GM12874 (cell line): ENCODE measurements around the gene PTPN20.

ENCODE experiments used
- CTCF ChIP-seq: IDR thresholded peaks from 2 replicates; pipeline ENCODE4 v1.5.1; 2011; ENCODE audit warnings: low read depth, mild to moderate bottlenecking, control low read depth, low read length, moderate library complexity; ENCODE audit not compliant: insufficient read depth

The PTPN20 gene

DNA sequence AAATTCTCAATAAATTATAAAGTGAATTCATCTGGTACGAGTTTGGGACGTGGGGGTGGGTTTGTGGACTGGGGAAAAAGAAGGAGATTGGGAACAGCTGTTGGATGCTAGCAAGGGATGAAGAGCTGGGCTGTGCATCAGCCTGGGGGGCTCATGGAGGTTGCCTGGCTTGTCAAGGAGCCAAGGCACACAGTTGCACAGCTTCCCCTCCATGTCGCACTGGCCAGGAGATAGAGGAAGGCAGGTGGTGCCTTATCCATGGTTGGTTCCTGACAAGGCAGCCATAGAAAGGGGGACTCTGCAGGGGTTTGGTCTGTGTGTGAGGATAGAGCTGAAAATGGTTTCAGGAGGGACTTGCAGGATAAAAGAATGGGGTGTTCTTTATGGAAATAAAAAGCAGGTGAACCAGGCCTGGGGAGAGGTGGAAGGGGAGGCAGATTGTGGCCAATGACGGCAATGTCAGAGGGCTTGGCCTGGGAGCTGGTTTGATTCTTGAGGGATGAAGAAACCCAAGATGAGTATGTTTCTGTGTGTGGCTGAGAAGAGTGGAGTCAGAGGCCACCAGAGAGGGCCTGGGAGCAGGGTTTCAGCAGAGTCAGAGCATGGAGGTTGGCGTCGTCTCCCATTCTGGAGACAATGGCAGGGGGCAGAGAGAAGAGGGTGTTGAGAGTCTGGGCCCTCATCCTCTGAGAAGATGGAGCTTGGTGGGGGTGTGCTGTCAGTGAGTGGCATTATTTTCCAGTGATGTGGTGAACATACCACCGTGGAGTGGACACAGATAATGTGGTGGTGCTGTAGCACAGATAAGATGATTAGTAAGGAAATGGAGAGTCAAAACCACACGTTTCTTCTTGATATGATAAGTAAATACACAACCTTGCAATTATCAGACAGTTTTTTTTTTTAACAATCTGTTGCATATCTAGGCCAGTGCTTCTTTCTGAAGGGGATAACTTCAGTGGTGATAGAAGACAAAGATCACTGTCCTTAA is 108.2 kb downstream of the PTPN20 start:
- no peak for TF ChIP-seq CTCF

GRCh38 chr10:47020471-47020870 is 109.2 kb downstream of the PTPN20 start:
- no peak for TF ChIP-seq CTCF

DNA sequence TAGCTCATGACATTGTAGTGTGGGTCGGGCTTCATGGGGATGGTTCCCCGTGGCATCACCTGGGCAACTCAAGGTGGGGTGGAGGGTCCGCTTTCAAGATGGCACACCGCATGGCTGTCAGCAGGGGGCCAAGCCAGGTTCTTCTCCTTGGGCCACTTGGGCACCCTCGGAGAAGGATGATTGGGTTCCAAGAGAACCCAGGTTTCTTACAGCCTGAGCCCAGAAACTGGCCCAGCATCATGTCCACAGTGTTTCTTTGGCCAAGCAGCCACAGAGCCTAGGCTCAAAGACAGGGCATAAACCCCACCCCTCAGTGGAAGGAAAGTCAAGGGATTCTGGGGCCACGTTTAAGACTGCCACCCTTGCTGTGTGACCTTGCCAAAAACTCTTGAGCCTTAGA is 110.6 kb downstream of the PTPN20 start:
- 0 out of 2 replicates have a peak, but pooled peaks have one; percentile 4 for TF ChIP-seq CTCF

DNA sequence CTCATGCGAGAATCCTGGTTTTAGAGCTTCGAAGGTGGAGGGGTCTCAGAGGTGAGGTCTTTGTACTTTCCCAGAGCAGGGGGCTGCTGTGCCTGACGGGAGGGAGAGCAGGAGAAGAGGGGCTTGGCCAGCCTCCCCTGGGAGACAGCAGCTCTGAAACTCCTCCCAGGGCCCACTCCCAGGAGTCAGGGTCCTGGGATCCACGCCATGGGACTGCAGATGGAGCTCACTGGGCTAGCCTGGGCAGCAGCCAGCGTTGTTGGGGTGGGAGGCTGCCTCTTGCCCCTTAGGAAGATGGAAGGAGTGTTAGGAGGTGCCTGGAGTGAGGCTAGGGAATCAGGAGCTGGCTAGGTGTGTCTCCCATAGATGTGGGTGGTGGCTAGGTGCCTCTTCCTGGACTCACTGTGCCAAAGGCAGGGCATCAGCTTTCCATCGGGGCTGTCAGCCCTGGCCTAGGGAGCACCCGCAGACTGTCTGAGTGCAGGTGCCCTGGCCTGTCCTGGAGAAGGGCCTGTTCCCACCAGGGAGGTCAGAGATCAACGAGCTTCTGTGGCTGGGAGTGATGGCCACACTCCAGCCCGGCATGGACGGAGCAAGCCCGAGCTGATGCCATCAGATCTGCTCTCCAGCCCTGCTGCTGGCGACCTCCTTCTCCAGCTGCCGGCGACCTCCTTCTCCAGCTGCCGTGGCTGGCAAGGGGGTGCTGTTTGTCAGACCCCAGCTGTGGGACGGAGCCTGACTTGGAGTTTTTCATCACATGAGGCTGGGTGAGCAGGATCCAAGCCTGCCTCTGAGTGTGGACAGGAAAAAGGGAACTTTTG is 111.3 kb downstream of the PTPN20 start:
- TF ChIP-seq CTCF = no peak

DNA sequence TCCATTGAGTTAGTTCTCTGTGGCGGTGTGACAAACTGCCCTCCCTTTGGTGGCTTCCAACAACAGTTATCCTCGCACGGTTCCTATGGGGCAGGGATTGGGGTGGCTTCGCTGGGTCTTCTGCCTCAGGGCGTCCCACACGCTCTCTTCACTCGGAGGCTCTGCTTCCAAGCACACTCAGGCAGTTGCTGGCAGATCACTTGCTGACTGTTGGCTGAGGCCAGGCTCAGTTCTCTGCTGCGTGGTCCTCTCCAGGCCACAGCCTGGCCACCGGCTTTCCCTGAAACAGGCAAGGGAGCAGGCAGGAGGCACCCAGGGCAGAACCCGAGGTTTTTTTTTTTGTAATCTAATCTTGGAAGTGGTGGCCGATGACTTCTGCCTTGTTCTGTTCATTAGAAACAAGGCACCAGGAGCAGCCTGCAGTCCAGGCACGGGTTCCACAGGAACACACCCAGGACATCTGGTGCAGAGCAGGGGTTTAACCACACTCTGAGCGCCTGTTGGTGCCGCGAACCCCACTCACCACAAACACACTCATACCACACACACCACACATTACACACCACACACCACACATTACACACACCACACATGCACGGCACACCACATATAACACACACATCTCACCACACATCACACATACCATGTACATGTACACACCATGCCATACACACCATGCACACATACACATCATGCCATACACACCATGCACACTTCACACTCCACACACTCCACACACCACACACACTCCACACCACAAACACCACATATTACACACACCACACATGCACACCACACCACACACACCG is 112.2 kb downstream of the PTPN20 start:
- TF ChIP-seq CTCF = no peak

DNA sequence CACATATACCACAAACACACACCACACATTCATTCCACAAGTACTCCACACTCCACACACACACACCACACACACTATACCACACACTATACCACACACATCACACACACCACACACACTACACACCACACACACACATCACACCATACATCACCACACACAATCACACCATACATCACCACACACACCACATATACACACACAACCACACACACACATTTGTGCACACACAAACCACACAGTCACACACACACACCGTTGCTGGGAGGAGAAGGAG is 112.8 kb downstream of the PTPN20 start:
- TF ChIP-seq CTCF = no peak
